Activated naive CD8-positive, alpha-beta T cell treated with anti-CD3 and anti-CD28 coated beads, Interleukin-2, amount 50 U/mL, for 16 hours (primary cell): ENCODE measurements around the gene SAMD14.

ENCODE experiments used
- DNase-seq: peaks from one replicate; pipeline ENCODE4 v3.0.0-alpha.2; 2020; ENCODE audit warnings: low read depth, low spot score

Gene SAMD14

DNA sequence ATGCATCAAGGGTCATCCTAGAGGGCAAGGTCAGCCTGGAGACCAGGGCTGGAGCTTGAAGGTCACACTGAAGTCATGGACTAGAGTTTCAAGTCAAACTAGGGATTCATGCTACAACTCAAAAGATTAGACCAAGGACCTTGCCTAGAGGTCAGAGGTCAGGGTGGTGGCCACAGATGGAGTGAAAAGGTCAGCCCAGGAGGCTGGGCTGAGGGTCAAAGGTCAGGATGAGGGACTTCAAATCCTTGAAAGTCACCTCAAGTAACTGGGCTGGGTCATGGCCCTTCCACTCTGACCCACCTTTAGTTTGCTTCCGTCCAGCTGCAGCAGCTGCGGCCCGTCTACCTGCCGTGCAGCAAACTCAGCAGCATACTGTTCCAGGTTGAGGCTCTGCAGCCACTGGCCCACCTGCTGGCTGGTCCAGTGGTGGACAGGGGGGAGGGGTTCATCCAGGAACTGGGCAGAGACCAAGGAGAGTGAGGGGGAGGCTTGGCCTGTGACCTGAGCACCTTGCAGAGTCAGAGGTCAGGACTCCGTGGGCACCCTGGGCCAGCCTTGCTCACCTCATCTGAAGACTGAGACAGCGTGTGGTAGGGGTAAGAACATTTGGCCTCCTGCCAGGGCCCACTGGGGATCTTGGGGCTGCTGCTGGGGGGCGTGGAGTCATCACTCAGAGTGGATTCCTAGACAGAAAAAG lies 16.2 kb downstream of the SAMD14 start:
- DNase-seq: no peak

DNA sequence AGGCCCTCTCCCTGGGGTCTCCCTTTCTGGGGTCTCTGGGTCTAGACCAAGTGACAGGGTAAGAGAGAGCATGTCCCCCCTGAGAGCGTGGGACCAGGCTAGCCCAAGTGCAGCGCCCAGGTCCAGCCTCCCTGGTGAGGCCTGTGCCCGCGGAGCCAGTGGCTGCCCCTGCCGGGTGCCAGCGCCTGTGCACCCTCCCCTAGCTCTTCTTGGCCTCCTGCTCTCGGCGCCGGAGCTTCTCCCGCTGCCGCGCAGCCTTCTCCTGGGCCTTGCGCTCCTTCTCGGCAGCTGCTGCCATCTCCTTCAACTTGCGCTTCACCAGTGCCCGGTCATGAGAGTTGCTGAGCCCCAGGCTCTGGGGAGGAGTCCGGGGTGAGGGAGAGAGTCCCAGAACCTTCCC lies 17.3 kb downstream of the SAMD14 start:
- no peak for DNase-seq

- no peak for DNase-seq
These were observed 18.0 kb downstream of the SAMD14 start for GRCh38 chr17:50111673-50112655.

DNA sequence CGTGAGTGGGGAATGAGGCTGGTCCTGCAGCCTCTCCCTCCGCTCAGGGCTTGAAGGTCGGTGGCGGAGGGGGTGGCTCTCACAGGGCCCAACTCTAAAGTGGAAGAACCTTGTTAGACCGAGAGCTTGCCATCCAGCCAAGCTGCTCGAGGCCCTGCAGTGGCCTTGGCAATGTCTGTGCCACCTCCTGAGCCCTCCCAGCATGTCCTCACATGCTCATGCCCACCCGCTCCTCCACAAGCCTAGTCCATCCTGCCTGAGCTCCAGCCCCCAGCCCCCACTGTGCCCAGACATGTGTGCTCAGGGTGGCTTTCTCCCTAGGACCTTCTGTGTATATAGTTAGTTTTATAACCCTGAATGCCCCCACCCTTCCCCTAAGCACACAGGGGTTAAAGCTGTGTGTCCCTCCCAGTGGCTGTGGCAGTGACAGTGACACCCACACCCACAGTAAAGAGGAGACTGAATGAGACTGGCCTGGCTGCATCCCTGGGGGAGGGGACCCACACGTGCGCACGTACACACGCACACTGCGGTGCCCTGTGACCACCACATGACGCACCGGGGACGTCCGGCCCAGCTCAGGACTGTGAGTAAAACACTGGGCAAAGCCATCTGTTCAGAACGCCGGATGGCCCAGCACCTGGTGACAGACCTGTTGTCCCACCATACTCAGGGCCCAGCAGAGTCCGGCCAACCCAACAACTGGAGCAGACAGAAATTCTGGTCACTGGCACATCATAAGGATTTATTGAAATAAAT lies 19.2 kb downstream of the SAMD14 start:
- no peak for DNase-seq

- no peak for DNase-seq
These were observed 20.2 kb downstream of the SAMD14 start for GRCh38 chr17:50109785-50110184.

DNA sequence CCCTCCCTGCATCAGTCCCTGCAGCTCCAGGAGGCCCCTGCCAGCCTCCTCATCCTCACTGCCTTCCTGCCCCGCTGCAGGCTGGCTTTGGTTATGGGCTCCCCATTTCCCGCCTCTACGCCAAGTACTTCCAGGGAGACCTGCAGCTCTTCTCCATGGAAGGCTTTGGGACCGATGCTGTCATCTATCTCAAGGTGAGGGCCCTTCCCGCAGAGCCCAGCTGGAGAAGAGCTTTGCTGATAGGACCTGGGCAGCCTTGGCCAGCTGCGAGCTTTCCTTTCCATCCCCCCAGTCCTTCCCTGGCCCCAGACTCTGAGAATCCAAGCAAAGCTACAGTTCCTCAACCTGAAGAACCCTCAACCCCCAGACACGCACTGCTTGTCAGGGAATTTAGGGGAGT lies 20.8 kb downstream of the SAMD14 start:
- no peak for DNase-seq

- DNase-seq: no peak
These were observed 21.4 kb downstream of the SAMD14 start for GRCh38 chr17:50108556-50108955.

- DNase-seq: no peak
These were observed 22.1 kb downstream of the SAMD14 start for GRCh38 chr17:50107790-50108414.

- no peak for DNase-seq
These were observed 23.4 kb downstream of the SAMD14 start for GRCh38 chr17:50106393-50107131.

GRCh38 chr17:50105811-50106210 lies 24.1 kb downstream of the SAMD14 start:
- no peak for DNase-seq

DNA sequence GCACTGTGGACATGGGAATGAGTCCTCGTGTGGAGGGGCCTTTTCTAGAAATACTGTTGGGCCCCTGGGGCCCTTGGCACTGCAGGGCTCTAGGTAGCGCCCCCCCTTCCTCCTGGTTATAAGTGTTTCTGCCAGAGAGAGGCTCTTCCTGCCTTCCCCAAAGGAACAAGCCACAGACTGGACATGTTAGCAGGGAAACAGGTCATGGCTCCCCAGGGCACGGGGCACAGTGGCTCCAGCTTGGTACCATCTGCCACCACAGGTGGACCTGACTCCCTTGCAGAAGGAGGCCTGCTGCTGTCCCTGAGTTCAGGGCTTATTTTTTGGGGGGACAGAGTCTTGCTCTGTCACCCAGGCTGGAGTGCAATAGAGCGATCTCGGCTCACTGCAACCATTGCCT lies 26.0 kb downstream of the SAMD14 start:
- no peak for DNase-seq

DNA sequence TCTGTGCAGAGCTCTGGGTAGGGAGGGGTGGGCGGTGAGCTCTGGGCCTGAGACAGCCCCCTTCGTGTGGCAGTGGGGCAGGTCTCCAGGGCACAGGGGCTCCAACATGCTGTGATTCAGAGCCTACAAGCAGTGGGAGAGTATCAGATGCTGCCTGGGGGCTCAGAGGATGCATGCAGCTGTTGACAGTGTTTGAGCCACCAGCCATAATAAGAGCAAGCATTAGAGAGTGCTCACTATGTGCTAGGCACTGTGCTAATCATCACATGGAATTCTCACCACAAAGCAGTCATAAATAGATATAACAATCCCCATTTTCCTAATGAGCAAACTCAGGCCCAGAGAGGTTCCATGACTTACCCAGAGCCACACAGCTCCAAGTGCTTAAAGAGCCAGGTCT lies 26.7 kb downstream of the SAMD14 start:
- DNase-seq: no peak

- DNase-seq: no peak
These were observed 27.6 kb downstream of the SAMD14 start for GRCh38 chr17:50102164-50102991.

DNA sequence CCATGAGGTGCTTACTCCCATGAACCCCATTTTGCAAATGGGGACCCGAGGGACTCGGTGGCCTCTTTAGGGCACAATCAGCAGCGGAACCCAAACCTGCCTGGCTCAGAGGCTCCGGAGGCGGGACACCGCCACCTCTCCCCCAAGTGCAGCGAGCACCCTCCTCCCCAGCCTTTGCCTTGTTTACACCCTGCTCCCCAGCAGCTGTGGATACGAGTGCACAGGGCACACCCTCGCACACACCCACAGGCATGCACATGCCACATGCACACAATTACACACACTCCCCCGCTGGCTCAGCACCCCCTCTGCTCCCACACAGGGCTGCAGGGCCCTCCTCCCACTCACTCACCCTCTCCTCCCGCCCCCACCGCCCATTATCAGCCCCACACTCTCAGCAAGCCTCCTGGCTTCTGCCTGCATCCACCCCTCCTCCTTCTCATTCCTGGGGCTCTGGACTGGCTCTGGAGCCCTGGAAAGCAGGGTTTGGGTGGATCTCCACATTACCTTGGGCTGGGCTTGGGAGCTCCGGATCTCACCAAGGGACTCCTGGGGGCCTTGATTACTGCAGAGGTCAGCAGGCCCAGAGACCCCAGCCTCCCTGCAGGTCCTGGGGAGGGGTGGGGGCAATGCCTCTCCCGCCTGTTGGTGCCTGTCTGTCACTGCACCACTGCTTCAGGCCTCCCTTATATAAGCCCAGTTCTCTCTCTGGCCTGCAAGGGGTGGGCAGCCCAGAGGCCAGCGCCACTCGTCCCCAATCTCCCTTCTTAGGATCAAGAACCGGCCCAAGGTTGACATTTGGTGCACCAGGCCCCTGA lies 28.4 kb downstream of the SAMD14 start:
- no peak for DNase-seq

DNA sequence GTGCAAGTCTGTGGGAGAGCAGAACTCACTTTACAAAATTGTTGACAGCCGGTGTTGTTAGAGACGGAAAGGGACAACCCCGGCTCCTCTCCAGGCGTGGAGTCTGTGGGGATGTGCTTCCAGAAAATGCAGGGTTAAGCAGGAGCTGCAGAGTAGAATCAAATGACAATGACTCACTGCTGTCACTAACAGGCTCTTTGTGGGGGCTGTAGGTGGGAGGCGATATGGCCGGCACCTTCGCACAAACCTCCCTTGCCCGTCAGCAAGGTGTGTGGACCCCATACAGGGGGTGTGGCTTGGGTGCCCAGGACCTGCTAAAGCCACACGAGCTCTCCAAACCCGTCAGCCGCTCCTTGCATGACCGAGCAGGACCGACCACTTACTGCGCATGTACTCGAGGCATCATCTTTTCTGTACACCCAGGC lies 29.0 kb downstream of the SAMD14 start:
- no peak for DNase-seq

GRCh38 chr17:50100480-50100883 lies 29.5 kb downstream of the SAMD14 start:
- DNase-seq: no peak

GRCh38 chr17:50099003-50099402 lies 31.0 kb downstream of the SAMD14 start:
- DNase-seq: no peak

GRCh38 chr17:50098583-50098982 lies 31.4 kb downstream of the SAMD14 start:
- DNase-seq: no peak

DNA sequence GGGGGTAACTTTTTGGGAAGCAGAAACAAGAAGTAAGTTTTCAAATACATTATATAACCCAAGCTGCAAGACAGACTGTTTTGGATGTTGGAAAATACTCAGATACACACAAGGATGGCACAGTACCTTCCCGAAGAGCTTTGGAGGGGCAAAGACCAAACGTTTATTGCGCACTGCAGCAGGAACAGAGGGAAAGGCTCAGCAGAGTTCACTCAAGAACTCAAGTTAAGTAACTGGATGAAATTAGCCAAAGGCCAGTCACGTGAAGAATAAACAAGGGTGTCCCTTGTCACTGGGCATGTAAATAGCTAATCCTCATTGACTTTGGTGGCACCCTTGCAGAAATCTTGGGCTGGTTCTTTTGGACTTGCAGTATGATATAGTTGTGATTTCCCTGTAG lies 32.0 kb downstream of the SAMD14 start:
- DNase-seq: no peak
